GM23338 (cell line): ENCODE results near the gene APOL3. TPM values are rescaled to one million over a fixed set of nuclear protein-coding genes. Genes with fewer than 3 reads are reported as not detected.

Experiments used
- ATAC-seq: fragments of 200-7000 bp; cut with Tn5 transposase; 3 replicates; pipeline ENCODE4 v1.9.1; 2020
- DNase-seq: peaks from one replicate; pipeline ENCODE4 v3.0.0-alpha.2; 2015; ENCODE audit warnings: low spot score
- H2AFZ ChIP-seq: fragments of 200-600 bp; sonication (generic); 2 replicates; pipeline ENCODE4 v1.8.0; 2016; ENCODE audit warnings: antibody characterized with exemption, mild to moderate bottlenecking, moderate library complexity
- H3F3A ChIP-seq: fragments of 200-600 bp; sonication (generic); replicated peaks from 2 replicates; pipeline ENCODE4 v1.8.0; 2017; ENCODE audit warnings: antibody characterized with exemption, mixed run types, low read depth
- H3K27ac ChIP-seq: fragments of 200-600 bp; sonication (generic); 2 replicates; pipeline ENCODE4 v1.6.1; 2016; ENCODE audit warnings: low read depth
- H3K27me3 ChIP-seq: fragments of 200-600 bp; sonication (generic); 2 replicates; pipeline ENCODE4 v1.8.0; 2016; ENCODE audit warnings: mild to moderate bottlenecking, mixed run types, moderate library complexity; ENCODE audit not compliant: insufficient read depth
- H3K36me3 ChIP-seq: fragments of 200-600 bp; sonication (generic); 2 replicates; pipeline ENCODE4 v1.8.0; 2016; ENCODE audit warnings: mild to moderate bottlenecking; ENCODE audit not compliant: insufficient read depth
- H3K4me1 ChIP-seq: fragments of 200-600 bp; sonication (generic); 2 replicates; pipeline ENCODE4 v1.8.0; 2016; ENCODE audit warnings: mild to moderate bottlenecking, moderate library complexity; ENCODE audit not compliant: insufficient read depth
- H3K4me2 ChIP-seq: fragments of 200-600 bp; sonication (generic); 2 replicates; pipeline ENCODE4 v1.7.1; 2017; ENCODE audit warnings: mixed run types
- H3K4me3 ChIP-seq: fragments of 200-600 bp; sonication (generic); 2 replicates; pipeline ENCODE4 v1.6.1; 2016; ENCODE audit warnings: mixed run types
- H3K79me2 ChIP-seq: fragments of 200-600 bp; sonication (generic); replicated peaks from 2 replicates; pipeline ENCODE4 v1.8.0; 2017; ENCODE audit warnings: mild to moderate bottlenecking; ENCODE audit not compliant: insufficient read depth
- H3K9me2 ChIP-seq: fragments of 200-600 bp; sonication (generic); 2 replicates; pipeline ENCODE4 v1.8.0; 2017; ENCODE audit not compliant: insufficient read depth
- H4K20me1 ChIP-seq: fragments of 200-600 bp; sonication (generic); replicated peaks from 2 replicates; pipeline ENCODE4 v1.8.0; 2017; ENCODE audit warnings: mild to moderate bottlenecking; ENCODE audit not compliant: insufficient read depth
- H3K27ac Mint-ChIP-seq: 2 replicates; pipeline ENCODE4 v1.8.0; 2020; ENCODE audit warnings: inconsistent platforms, mild to moderate bottlenecking, moderate library complexity, mixed read lengths
- H3K27me3 Mint-ChIP-seq: 3 replicates; pipeline ENCODE4 v1.8.0; 2022; ENCODE audit warnings: low read depth, mild to moderate bottlenecking, moderate library complexity, mixed read lengths, inconsistent platforms; ENCODE audit not compliant: insufficient read depth, poor library complexity
- H3K36me3 Mint-ChIP-seq: 3 replicates; pipeline ENCODE4 v1.8.0; 2021; ENCODE audit warnings: low read depth, mild to moderate bottlenecking, inconsistent platforms, moderate library complexity, mixed read lengths
- H3K4me1 Mint-ChIP-seq: 3 replicates; pipeline ENCODE4 v1.8.0; 2020; ENCODE audit warnings: mild to moderate bottlenecking, inconsistent platforms, mixed read lengths
- H3K4me3 Mint-ChIP-seq: 3 replicates; pipeline ENCODE4 v1.8.0; 2021; ENCODE audit warnings: moderate library complexity, mild to moderate bottlenecking, inconsistent platforms, mixed read lengths
- H3K9me3 Mint-ChIP-seq: 3 replicates; pipeline ENCODE4 v1.8.0; 2020; ENCODE audit warnings: moderate library complexity, mild to moderate bottlenecking, inconsistent platforms, mixed read lengths
- CREB1 ChIP-seq: fragments of 250-450 bp; sonication (Bioruptor Pico); IDR thresholded peaks from 2 replicates; pipeline ENCODE4 v1.5.0; 2020; ENCODE audit warnings: low read depth, mild to moderate bottlenecking, moderate library complexity
- ETS1 ChIP-seq: IDR thresholded peaks from 2 replicates; pipeline ENCODE4 v1.6.1; 2016; ENCODE audit warnings: antibody characterized with exemption
- EZH2 ChIP-seq: fragments of 200-600 bp; sonication (generic); IDR thresholded peaks from one replicate; pipeline ENCODE4 v1.8.0; 2017; ENCODE audit warnings: antibody characterized with exemption, mild to moderate bottlenecking, low read depth; ENCODE audit not compliant: unreplicated experiment
- EZH2phosphoT487 ChIP-seq: fragments of 200-600 bp; sonication (generic); IDR thresholded peaks from one replicate; pipeline ENCODE4 v1.8.1; 2018; ENCODE audit warnings: antibody characterized with exemption; ENCODE audit not compliant: unreplicated experiment
- JUNB ChIP-seq: IDR thresholded peaks from one replicate; pipeline ENCODE4 v1.6.1; 2016; ENCODE audit warnings: antibody characterized with exemption; ENCODE audit not compliant: unreplicated experiment
- NANOG ChIP-seq: IDR thresholded peaks from 2 replicates; pipeline ENCODE4 v1.6.1; 2016; ENCODE audit warnings: antibody characterized with exemption, borderline replicate concordance
- POLR2AphosphoS5 ChIP-seq: IDR thresholded peaks from 2 replicates; pipeline ENCODE4 v1.6.1; 2016; ENCODE audit warnings: antibody characterized with exemption, low read depth
- STAT1 ChIP-seq: IDR thresholded peaks from one replicate; pipeline ENCODE4 v1.6.1; 2016; ENCODE audit warnings: antibody characterized with exemption; ENCODE audit not compliant: unreplicated experiment
- ZNF114 ChIP-seq: fragments of 250-450 bp; sonication (Bioruptor Pico); IDR thresholded peaks from 2 replicates; pipeline ENCODE4 v1.5.0; 2020; ENCODE audit warnings: mild to moderate bottlenecking, moderate library complexity
- ZNF331 ChIP-seq: fragments of 250-450 bp; sonication (Bioruptor Pico); IDR thresholded peaks from 2 replicates; pipeline ENCODE4 v1.5.0; 2020; ENCODE audit warnings: low read depth, mild to moderate bottlenecking, moderate library complexity
- ZNF462 ChIP-seq: fragments of 250-450 bp; sonication (Bioruptor Pico); IDR thresholded peaks from 2 replicates; pipeline ENCODE4 v1.5.0; 2020; ENCODE audit warnings: mild to moderate bottlenecking, moderate library complexity
- polyA plus RNA-seq: library from polyadenylated mRNA; unstranded; fragments of >200 nt; fragmentation: Nextera tagmentation; extraction: Ambion mirVana; gene quantifications from 2 replicates; pipeline ENCODE4 v1.2.1, GENCODE V29; 2016
- total RNA-seq: library from RNA; depleted of rRNA; stranded (reverse); fragments of >200 nt; shearing (Covaris generic); gene quantifications from 2 replicates; pipeline ENCODE4 v1.2.3, GENCODE V29; 2014
- TF ChIP-seq, protein P1 (sequence below), 2 experiments: fragments of 200-600 bp in 1 of 2; sonication (generic) in 1 of 2; conservative IDR thresholded peaks; 2 replicates each; pipeline versions ENCODE4 v1.5.1 to v1.6.1; 2016 to 2017; ENCODE audit warnings: antibody characterized with exemption in 2 of 2, low read depth in 2 of 2, mild to moderate bottlenecking in 2 of 2, moderate library complexity in 1 of 2

Gene APOL3
- total and polyA plus RNA-seq, 2 experiments from 2014 or later, result not detected

DNA sequence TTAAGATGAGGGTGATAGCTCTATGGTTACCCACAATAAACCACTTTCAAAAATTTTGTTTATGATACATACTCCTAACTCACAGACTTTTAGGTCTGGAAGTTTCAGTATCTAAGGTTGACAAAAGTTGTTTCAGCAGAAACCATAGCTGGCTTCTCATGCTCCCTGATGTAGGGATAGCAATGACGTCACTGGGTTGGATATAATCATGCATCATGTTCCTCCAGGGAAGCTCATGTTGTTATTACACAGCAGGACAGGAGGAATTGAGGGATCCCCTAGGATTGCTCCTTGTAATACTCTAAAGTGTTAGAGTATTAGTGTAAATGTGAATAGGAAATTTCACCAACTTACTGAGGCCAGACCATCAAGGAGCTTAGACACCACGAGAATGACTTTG is 23.6 kb downstream of the APOL3 start:
- no peak overlapping the region for H2AFZ ChIP-seq
- no peaks in the 10 kb centered on the region for H3F3A ChIP-seq
- H3K27me3 ChIP-seq, result no peaks in the 10 kb centered on the region
- peaks cover 3% of the 10 kb centered on the region for H3K27me3 Mint-ChIP-seq
- no peak overlapping the region for H3K4me3 ChIP-seq
- H3K27ac ChIP-seq, result no peak overlapping the region
- ATAC-seq (no peak), DNase-seq (no peak)
- no peak for TF ChIP-seq POLR2AphosphoS5
- no peaks in the 10 kb centered on the region for H3K36me3 Mint-ChIP-seq
- H4K20me1 ChIP-seq, result no peaks in the 10 kb centered on the region
- no peak overlapping the region for H3K4me3 Mint-ChIP-seq
- no peak overlapping the region for H3K4me2 ChIP-seq
- H3K27ac Mint-ChIP-seq, result no peak overlapping the region
- no peaks in the 10 kb centered on the region; the same call in 1 of the 2 replicates for H3K9me2 ChIP-seq
- H3K79me2 ChIP-seq, result no peaks in the 10 kb centered on the region
- no peaks in the 10 kb centered on the region for H3K36me3 ChIP-seq
- no peaks in the 10 kb centered on the region; the same call in 2 of the 3 replicates for H3K9me3 Mint-ChIP-seq
- H3K4me1 ChIP-seq, result peaks cover 7% of the 10 kb centered on the region; the same call in 1 of the 2 replicates
- H3K4me1 Mint-ChIP-seq, result peaks cover 18% of the 10 kb centered on the region

DNA sequence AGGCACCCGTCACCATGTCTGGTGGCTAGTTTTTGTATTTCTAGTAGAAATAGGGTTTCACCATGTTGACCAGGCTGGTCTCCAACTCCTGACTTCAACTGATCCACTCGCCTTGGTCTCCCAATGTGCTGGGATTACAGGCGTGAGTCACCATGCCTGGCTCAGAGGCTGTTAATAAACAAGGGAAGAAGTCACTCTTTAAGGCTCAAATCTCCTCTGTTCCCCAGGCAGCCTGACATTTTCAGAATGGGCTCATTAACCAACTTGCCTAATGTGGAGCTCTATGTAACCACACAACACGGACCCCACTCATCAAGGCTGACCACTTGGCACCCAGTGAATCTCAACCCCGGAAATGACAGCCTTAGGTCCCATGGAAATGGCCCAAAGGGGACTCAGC is 24.1 kb downstream of the APOL3 start:
- no peaks in the 10 kb centered on the region for H4K20me1 ChIP-seq
- DNase-seq (no peak), ATAC-seq (no peak)
- Mint-ChIP-seq H3K27me3 (peaks cover 3% of the 10 kb centered on the region), H3K4me3 (no peak overlapping the region), H3K4me1 (peaks cover 16% of the 10 kb centered on the region), H3K9me3 (no peaks in the 10 kb centered on the region; the same call in 2 of the 3 replicates), H3K36me3 (no peaks in the 10 kb centered on the region), H3K27ac (no peak overlapping the region)
- H3K4me3 ChIP-seq, result no peak overlapping the region
- no peak overlapping the region for H3K4me2 ChIP-seq
- no peak overlapping the region for H2AFZ ChIP-seq
- H3F3A ChIP-seq, result no peaks in the 10 kb centered on the region
- no peaks in the 10 kb centered on the region for H3K27me3 ChIP-seq
- H3K79me2 ChIP-seq, result no peaks in the 10 kb centered on the region
- H3K36me3 ChIP-seq, result no peaks in the 10 kb centered on the region
- H3K9me2 ChIP-seq, result no peaks in the 10 kb centered on the region; the same call in 1 of the 2 replicates
- peaks cover 7% of the 10 kb centered on the region; the same call in 1 of the 2 replicates for H3K4me1 ChIP-seq
- H3K27ac ChIP-seq, result no peak overlapping the region
- no peak for TF ChIP-seq ZNF331 (CRISPR knock-in tag)
- no peak for TF ChIP-seq EZH2
- no peak for TF ChIP-seq ZNF114
- no peak for TF ChIP-seq ZNF462 (CRISPR knock-in tag)
- no peak for TF ChIP-seq CREB1
- TF ChIP-seq STAT1, result no peak
- no peak for TF ChIP-seq NANOG
- TF ChIP-seq EZH2phosphoT487, result no peak
- no peak for TF ChIP-seq ETS1
- no peak for TF ChIP-seq JUNB
- no peak for TF ChIP-seq POLR2AphosphoS5
- TF ChIP-seq, protein P1, sequence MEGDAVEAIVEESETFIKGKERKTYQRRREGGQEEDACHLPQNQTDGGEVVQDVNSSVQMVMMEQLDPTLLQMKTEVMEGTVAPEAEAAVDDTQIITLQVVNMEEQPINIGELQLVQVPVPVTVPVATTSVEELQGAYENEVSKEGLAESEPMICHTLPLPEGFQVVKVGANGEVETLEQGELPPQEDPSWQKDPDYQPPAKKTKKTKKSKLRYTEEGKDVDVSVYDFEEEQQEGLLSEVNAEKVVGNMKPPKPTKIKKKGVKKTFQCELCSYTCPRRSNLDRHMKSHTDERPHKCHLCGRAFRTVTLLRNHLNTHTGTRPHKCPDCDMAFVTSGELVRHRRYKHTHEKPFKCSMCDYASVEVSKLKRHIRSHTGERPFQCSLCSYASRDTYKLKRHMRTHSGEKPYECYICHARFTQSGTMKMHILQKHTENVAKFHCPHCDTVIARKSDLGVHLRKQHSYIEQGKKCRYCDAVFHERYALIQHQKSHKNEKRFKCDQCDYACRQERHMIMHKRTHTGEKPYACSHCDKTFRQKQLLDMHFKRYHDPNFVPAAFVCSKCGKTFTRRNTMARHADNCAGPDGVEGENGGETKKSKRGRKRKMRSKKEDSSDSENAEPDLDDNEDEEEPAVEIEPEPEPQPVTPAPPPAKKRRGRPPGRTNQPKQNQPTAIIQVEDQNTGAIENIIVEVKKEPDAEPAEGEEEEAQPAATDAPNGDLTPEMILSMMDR (conservative IDR thresholded peaks at IDR 0.05; ENCODE audit: low read depth in 2 of 2), result no peak
